Measurements from ENCODE around the gene GRIN1. TPM values are rescaled to one million over a fixed set of nuclear protein-coding genes. Genes with fewer than 3 reads are reported as not detected.

GRIN1 gene
- total RNA-seq, 4 donors from 2014 or later, result not detected

GRCh38 chr9:137191691-137192447 lies 52.9 kb downstream of the GRIN1 start:
- no peaks in the 10 kb centered on the region for H3K27me3 ChIP-seq
- peaks cover 12 to 64% (median 20%) of the 10 kb centered on the region in 4 donors for H3K4me1 ChIP-seq
- no peak overlapping the region for H3K27ac ChIP-seq
- H3K36me3 ChIP-seq, result peaks cover 0 to 35% (median 0%) of the 10 kb centered on the region in 3 donors
- TF ChIP-seq POLR2A (IDR thresholded peaks at IDR 0.05), result no peak
- TF ChIP-seq, protein P1, sequence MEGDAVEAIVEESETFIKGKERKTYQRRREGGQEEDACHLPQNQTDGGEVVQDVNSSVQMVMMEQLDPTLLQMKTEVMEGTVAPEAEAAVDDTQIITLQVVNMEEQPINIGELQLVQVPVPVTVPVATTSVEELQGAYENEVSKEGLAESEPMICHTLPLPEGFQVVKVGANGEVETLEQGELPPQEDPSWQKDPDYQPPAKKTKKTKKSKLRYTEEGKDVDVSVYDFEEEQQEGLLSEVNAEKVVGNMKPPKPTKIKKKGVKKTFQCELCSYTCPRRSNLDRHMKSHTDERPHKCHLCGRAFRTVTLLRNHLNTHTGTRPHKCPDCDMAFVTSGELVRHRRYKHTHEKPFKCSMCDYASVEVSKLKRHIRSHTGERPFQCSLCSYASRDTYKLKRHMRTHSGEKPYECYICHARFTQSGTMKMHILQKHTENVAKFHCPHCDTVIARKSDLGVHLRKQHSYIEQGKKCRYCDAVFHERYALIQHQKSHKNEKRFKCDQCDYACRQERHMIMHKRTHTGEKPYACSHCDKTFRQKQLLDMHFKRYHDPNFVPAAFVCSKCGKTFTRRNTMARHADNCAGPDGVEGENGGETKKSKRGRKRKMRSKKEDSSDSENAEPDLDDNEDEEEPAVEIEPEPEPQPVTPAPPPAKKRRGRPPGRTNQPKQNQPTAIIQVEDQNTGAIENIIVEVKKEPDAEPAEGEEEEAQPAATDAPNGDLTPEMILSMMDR (IDR thresholded peaks at IDR 0.05), result no peak
- H3K9me3 ChIP-seq, result no peaks in the 10 kb centered on the region
- DNase-seq, result no peak
- no peak overlapping the region for H3K4me3 ChIP-seq

- Histone ChIP-seq H3K9me3 (no peaks in the 10 kb centered on the region), H3K36me3 (peaks cover 0 to 31% (median 0%) of the 10 kb centered on the region in 3 donors), H3K27me3 (no peaks in the 10 kb centered on the region), H3K4me3 (no peak overlapping the region), H3K27ac (no peak overlapping the region), H3K4me1 (peaks cover 8 to 61% (median 15%) of the 10 kb centered on the region in 4 donors)
- TF ChIP-seq, protein P1 (IDR thresholded peaks at IDR 0.05), result no peak
- no peak for TF ChIP-seq POLR2A (IDR thresholded peaks at IDR 0.05)
- no peak for DNase-seq
Measured at GRCh38 chr9:137192448-137192780, 53.5 kb downstream of the GRIN1 start.

DNA sequence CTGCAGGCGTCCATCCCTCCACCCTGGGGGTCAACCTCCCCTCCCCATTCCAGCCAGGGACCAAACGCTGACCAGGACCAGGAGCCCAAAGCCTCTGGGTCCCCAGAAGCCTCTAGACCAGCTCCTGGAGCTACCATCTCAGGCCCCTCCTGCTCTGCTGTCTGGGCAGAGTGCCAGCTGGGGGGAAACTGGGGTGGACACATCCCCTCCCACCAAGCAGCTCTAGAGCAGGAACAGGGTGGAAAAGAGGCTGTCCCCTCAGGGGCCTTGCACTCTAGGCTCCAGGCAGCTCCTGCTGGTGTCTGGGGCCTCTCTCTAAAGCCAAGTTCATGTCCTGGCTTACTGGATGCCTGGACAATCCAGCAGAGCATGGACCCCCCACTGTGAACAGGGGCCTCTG lies 53.9 kb downstream of the GRIN1 start:
- H3K4me1 ChIP-seq, result peaks cover 5 to 56% (median 11%) of the 10 kb centered on the region in 4 donors
- no peak for TF ChIP-seq POLR2A (IDR thresholded peaks at IDR 0.05)
- TF ChIP-seq, protein P1 (IDR thresholded peaks at IDR 0.05), result no peak
- H3K27me3 ChIP-seq, result no peaks in the 10 kb centered on the region
- DNase-seq, result no peak
- H3K36me3 ChIP-seq, result peaks cover 0 to 31% (median 0%) of the 10 kb centered on the region in 3 donors
- no peak overlapping the region for H3K27ac ChIP-seq
- H3K4me3 ChIP-seq, result no peak overlapping the region
- H3K9me3 ChIP-seq, result no peaks in the 10 kb centered on the region

- peak overlapping the region in 2 of 4 donors; percentile 74 to 96 for H3K4me3 ChIP-seq
- peaks cover 5 to 65% (median 10%) of the 10 kb centered on the region in 4 donors for H3K4me1 ChIP-seq
- no peaks in the 10 kb centered on the region for H3K9me3 ChIP-seq
- DNase-seq, result no peak
- peaks cover 0 to 31% (median 0%) of the 10 kb centered on the region in 3 donors for H3K36me3 ChIP-seq
- H3K27ac ChIP-seq, result peak overlapping the region in 3 of 4 donors; percentile 85 to 98 (median 92)
- H3K27me3 ChIP-seq, result no peaks in the 10 kb centered on the region
- TF ChIP-seq POLR2A (IDR thresholded peaks at IDR 0.05), result no peak
- TF ChIP-seq, protein P1 (IDR thresholded peaks at IDR 0.05), result no peak
Measured at GRCh38 chr9:137193771-137194170, 54.8 kb downstream of the GRIN1 start.

DNA sequence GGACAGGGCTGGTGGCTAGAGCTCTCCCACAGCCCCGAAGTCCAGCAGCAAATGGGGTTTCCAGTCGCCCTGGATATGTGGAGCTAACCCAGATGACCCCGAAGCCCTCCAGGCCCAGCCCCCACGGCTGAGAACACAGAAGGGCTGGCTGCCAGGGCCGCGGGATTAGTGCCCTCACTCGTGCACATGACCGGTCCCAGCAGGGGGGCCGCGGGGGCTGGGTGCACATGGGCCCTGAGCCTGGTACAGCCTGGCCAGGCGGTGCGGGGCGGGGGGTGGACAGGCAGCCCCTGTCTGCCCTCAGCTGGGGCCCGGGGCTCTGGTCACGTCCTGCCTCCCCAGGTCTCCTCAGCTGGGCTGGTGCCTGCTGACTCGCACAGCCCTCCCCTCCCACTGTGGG lies 55.4 kb downstream of the GRIN1 start:
- H3K9me3 ChIP-seq, result no peaks in the 10 kb centered on the region
- peaks cover 0 to 31% (median 0%) of the 10 kb centered on the region in 3 donors for H3K36me3 ChIP-seq
- no peak for DNase-seq
- H3K27ac ChIP-seq, result peak overlapping the region in 3 of 4 donors; percentile 85 to 98 (median 92)
- TF ChIP-seq POLR2A (IDR thresholded peaks at IDR 0.05), result no peak
- TF ChIP-seq, protein P1 (IDR thresholded peaks at IDR 0.05), result no peak
- H3K4me1 ChIP-seq, result peaks cover 5 to 68% (median 8%) of the 10 kb centered on the region in 4 donors
- H3K27me3 ChIP-seq, result no peaks in the 10 kb centered on the region
- peak overlapping the region in 2 of 4 donors; percentile 74 to 96 for H3K4me3 ChIP-seq

Data from Peyer's patch (tissue), 4 donors.